ENCODE data around the gene ABCG1.

ABCG1 gene

GRCh38 chr21:42253466-42253865 lies 34.5 kb downstream of the ABCG1 start:
- DNase-seq, result no peak

- no peak for DNase-seq
Observed at GRCh38 chr21:42254083-42254482, 35.1 kb downstream of the ABCG1 start.

GRCh38 chr21:42254651-42255601 lies 36.0 kb downstream of the ABCG1 start:
- DNase-seq, result no peak

- no peak for DNase-seq
Observed at GRCh38 chr21:42255825-42256224, 36.9 kb downstream of the ABCG1 start.

- DNase-seq, result no peak
Observed at GRCh38 chr21:42256316-42256715, 37.4 kb downstream of the ABCG1 start.

GRCh38 chr21:42257091-42257765 lies 38.3 kb downstream of the ABCG1 start:
- DNase-seq, result no peak

GRCh38 chr21:42258150-42258884 lies 39.4 kb downstream of the ABCG1 start:
- no peak for DNase-seq

GRCh38 chr21:42258885-42259407 lies 40.0 kb downstream of the ABCG1 start:
- no peak for DNase-seq

GRCh38 chr21:42260121-42260520 lies 41.2 kb downstream of the ABCG1 start:
- DNase-seq, result no peak

- DNase-seq, result no peak
Observed at GRCh38 chr21:42261829-42262200, 42.9 kb downstream of the ABCG1 start.

- no peak for DNase-seq
Observed at GRCh38 chr21:42262831-42263231, 43.9 kb downstream of the ABCG1 start.

- no peak for DNase-seq
Observed at GRCh38 chr21:42263591-42264131, 44.7 kb downstream of the ABCG1 start.

- DNase-seq, result no peak
Observed at GRCh38 chr21:42264245-42265195, 45.6 kb downstream of the ABCG1 start.

GRCh38 chr21:42265231-42265812 lies 46.4 kb downstream of the ABCG1 start:
- DNase-seq, result no peak

- DNase-seq, result no peak
Observed at GRCh38 chr21:42266971-42267556, 48.1 kb downstream of the ABCG1 start.

- no peak for DNase-seq
Observed at GRCh38 chr21:42269386-42269785, 50.4 kb downstream of the ABCG1 start.

GRCh38 chr21:42271065-42271464 lies 52.1 kb downstream of the ABCG1 start:
- DNase-seq, result no peak

- DNase-seq, result no peak
Observed at GRCh38 chr21:42272109-42272962, 53.4 kb downstream of the ABCG1 start.

- DNase-seq, result no peak
Observed at GRCh38 chr21:42272984-42273600, 54.2 kb downstream of the ABCG1 start.

All from NCI-H446 treated with DMSO at 0.1 percent for 48 hours (cell line).